ENCODE measurements around the gene VSTM2L. TPM values are rescaled to one million over a fixed set of nuclear protein-coding genes. Genes with fewer than 3 reads are reported as not detected.
A peak's percentile ranks its signal among the peaks of the same experiment; 100 is the strongest.

VSTM2L gene
- total RNA-seq, 1 donor from 2014 or later: not detected

- Histone ChIP-seq H3K27ac (no peak overlapping the region), H3K9me3 (no peaks in the 10 kb centered on the region), H3K27me3 (no peaks in the 10 kb centered on the region), H3K4me3 (no peak overlapping the region), H3K4me1 (peaks cover 20% of the 10 kb centered on the region), H3K36me3 (no peaks in the 10 kb centered on the region)
- intact Hi-C loops (cut with DNase I): no loop called here
- no peak for TF ChIP-seq POLR2A (IDR thresholded peaks at IDR 0.05)
- no peak for TF ChIP-seq POLR2AphosphoS5 (IDR thresholded peaks at IDR 0.05; ENCODE audit: insufficient read depth in 1 of 2, low read depth in 1 of 2)
- no peak for TF ChIP-seq CTCF (IDR thresholded peaks at IDR 0.05)
- DNase-seq (ENCODE audit: extremely low spot score in 2 of 2): no peak
Measured at GRCh38 chr20:37913567-37914366, 10.8 kb downstream of the VSTM2L start.

- no peak for TF ChIP-seq CTCF (IDR thresholded peaks at IDR 0.05)
- no peak for TF ChIP-seq POLR2A (IDR thresholded peaks at IDR 0.05)
- TF ChIP-seq POLR2AphosphoS5 (IDR thresholded peaks at IDR 0.05; ENCODE audit: insufficient read depth in 1 of 2, low read depth in 1 of 2): no peak
- intact Hi-C loops (cut with DNase I): no loop called here
- Histone ChIP-seq H3K4me1 (peaks cover 20% of the 10 kb centered on the region), H3K27me3 (no peaks in the 10 kb centered on the region), H3K36me3 (no peaks in the 10 kb centered on the region), H3K9me3 (no peaks in the 10 kb centered on the region), H3K27ac (no peak overlapping the region), H3K4me3 (no peak overlapping the region)
- DNase-seq (ENCODE audit: extremely low spot score in 2 of 2): no peak
Measured at GRCh38 chr20:37914367-37914671, 11.4 kb downstream of the VSTM2L start.

- intact Hi-C loops (cut with DNase I): no loop called here
- Histone ChIP-seq H3K36me3 (no peaks in the 10 kb centered on the region), H3K4me3 (peak overlapping the region; percentile 13), H3K4me1 (peaks cover 20% of the 10 kb centered on the region), H3K27me3 (no peaks in the 10 kb centered on the region), H3K9me3 (no peaks in the 10 kb centered on the region), H3K27ac (no peak overlapping the region)
- DNase-seq (ENCODE audit: extremely low spot score in 2 of 2): no peak
- TF ChIP-seq POLR2AphosphoS5 (IDR thresholded peaks at IDR 0.05; ENCODE audit: insufficient read depth in 1 of 2, low read depth in 1 of 2): no peak
- TF ChIP-seq CTCF (IDR thresholded peaks at IDR 0.05): no peak
- no peak for TF ChIP-seq POLR2A (IDR thresholded peaks at IDR 0.05)
Measured at GRCh38 chr20:37914672-37915433, 11.9 kb downstream of the VSTM2L start.

- H3K36me3 ChIP-seq: no peaks in the 10 kb centered on the region
- no peaks in the 10 kb centered on the region for H3K27me3 ChIP-seq
- no peak overlapping the region for H3K4me3 ChIP-seq
- H3K27ac ChIP-seq: no peak overlapping the region
- no peak for DNase-seq (ENCODE audit: extremely low spot score in 2 of 2)
- peaks cover 20% of the 10 kb centered on the region for H3K4me1 ChIP-seq
- no peaks in the 10 kb centered on the region for H3K9me3 ChIP-seq
- intact Hi-C loops (cut with DNase I): no loop called here
- TF ChIP-seq POLR2AphosphoS5 (IDR thresholded peaks at IDR 0.05; ENCODE audit: insufficient read depth in 1 of 2, low read depth in 1 of 2) (no peak), CTCF (IDR thresholded peaks at IDR 0.05) (no peak), POLR2A (IDR thresholded peaks at IDR 0.05) (no peak)
Measured at GRCh38 chr20:37915434-37915787, 12.5 kb downstream of the VSTM2L start.

Data from vagina (tissue), 2 donors.